T-helper 2 cell (primary cell): Measurements from ENCODE around the gene PTPN13.

ENCODE experiments used
- DNase-seq, 5 experiments: peaks; one replicate each; pipeline versions ENCODE4 v3.0.0 to v3.0.0-alpha.2; 2012 to 2022

The PTPN13 gene

DNA sequence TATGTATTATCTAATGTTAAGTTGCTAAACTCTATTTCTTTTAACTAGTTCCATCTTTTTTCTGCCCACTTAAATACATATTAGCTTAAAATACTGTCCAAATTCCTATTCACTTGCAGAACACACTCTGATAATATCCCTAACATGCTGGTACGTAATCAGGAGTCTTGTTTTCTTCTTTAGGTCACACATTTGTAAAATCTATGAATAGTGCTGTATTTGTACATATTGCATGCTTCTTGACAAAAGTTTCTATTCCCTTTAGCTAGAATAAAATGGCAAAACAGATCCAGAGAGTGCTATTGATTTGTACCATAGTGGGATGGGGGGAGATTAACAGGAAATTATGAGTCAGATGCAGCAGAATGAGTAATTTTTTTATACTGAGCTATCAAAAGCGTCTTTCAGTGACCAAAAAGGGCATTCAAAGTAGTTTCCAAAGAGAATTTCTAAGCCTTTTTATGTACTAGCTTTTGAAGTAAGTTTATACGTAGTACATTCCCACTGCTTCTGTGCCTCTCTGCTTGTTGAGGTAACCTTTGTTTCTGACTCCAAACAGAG is 126.5 kb downstream of the PTPN13 start:
- DNase-seq: peak in 1 of 5 experiments; percentile 4

DNA sequence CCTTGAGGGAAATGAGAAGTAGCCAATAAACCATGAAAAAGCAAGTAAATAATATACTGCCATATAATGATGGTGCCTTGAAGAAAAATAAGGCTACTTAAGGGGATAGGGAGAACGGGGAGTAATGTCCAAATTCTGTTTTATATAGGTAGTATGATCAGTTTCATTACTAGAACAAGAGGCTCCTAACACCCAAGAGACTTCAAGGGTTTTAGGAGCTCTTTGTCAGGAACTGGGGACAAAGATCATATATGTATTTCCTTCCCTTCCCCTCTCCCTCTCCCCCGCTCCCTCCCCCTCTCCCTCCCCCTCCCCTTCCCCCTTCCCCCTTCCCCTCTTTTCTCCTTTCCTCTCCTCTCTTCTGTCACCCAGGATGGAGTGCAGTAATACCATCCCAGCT is 127.3 kb downstream of the PTPN13 start:
- no peak for DNase-seq

GRCh38 chr4:86730310-86730709 is 136.2 kb downstream of the PTPN13 start:
- peak in 1 of 5 experiments; percentile 70 for DNase-seq

DNA sequence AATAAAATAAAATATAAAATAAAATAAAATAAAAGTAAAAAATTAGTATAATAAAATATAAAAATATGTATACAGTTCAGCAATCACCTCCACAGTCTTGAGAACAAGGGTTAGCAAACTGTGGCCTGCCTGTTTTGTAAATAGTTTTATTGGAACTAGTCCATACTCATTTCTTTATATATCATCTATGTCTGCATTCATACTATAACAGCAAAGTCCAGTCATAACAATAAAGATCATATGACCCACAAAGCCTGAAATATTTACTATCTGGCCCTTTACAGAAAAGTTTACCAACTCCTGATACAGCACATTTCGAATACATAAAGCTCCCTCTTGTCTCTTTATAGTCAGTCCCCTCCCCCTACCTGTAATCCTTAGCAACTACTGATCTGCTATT is 143.1 kb downstream of the PTPN13 start:
- DNase-seq: no peak

- DNase-seq: no peak
These were observed 147.7 kb downstream of the PTPN13 start for GRCh38 chr4:86741846-86742245.

DNA sequence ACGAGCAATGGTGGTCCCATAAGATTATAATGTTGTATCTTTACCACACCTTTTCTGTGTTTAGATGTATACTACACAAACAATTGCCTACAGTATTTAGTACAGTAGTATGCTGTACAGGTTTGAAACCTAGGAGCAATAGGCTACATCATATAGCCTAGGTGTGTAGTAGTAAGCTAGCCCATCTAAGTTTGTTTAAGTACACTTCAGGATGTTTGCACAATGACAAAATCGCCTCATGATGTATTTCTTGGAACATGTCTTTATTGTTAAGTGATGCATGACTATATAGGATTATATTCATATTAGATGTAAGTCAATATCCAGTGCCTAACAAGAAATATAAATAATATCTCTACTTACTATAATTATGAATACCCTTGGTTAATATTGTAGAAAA is 150.5 kb downstream of the PTPN13 start:
- no peak for DNase-seq

DNA sequence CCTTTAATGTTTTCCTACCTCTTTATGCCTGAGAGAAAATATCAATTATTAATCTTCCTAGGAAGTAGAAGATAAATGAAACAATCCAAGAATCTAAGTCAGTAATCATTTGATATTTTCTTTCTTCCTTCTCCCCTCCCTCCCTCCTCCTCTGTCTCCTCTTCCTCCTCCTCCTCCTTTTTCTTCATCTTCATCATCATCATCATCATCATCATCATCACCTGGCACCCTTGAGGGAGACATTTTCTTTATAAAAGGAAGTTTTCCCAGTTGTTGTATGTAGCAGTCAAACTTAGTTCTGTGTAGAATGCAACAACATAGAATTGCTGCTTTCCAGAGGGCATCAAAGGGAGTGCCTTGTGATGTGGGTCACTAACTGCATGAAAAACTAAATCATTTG is 155.0 kb downstream of the PTPN13 start:
- DNase-seq: no peak

DNA sequence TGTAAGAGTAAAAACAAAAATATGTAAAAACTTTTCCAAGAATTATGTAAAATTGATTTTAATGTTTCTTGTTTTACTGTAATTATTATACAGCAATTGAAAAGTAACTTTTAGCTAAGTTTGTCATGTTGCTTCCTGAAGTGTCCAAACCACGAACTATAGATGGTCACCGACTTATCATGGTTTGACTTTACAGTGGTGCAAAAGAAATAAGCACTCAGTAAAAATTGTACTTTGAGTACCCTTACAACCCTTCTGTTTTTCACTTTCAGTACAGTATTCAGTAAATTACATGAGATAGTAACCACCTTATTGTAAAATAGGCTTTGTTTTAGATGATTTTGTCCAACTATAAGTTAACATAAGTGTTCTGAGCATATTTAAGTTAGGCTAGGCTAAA is 161.3 kb downstream of the PTPN13 start:
- DNase-seq: peak in 1 of 5 experiments; percentile 38

DNA sequence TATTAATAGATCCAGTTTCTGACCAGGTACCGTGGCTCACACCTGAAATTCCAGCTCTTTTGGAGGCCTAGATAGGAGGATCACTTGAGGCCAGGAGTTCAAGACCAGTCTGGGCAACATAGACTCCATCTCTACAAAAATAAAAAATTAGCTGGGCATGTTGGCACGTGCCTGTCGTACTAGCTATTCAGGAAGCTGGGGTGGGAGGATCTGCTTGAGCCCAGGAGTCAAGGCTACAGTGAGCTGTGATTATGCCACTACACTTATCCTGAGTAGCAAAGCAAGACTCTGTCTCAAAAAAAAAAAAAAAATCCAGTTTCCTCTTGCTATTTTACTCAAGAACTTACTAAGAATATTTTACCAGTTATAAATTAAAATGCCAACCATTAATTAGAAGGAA is 163.4 kb downstream of the PTPN13 start:
- DNase-seq: no peak

DNA sequence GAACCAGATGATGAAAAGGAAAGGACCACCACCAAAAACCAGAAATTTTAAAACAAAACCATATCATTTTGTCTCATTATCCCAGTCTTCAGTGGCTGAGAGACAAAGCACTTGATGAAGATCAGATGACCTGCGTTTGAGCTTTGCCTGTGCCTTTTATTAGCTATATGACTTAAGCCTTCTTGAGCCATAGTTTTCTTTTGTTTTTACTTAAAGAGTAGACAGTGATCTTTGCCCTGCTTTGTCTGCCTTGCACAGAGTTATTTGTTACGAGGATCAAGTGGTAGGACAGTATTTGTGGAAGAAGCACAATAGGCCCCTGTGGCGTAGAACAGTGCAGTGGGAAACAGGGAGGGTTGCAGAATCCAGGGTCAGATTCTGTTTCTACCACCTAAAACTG is 165.2 kb downstream of the PTPN13 start:
- DNase-seq: no peak

GRCh38 chr4:86762649-86763048 is 168.5 kb downstream of the PTPN13 start:
- DNase-seq: no peak

DNA sequence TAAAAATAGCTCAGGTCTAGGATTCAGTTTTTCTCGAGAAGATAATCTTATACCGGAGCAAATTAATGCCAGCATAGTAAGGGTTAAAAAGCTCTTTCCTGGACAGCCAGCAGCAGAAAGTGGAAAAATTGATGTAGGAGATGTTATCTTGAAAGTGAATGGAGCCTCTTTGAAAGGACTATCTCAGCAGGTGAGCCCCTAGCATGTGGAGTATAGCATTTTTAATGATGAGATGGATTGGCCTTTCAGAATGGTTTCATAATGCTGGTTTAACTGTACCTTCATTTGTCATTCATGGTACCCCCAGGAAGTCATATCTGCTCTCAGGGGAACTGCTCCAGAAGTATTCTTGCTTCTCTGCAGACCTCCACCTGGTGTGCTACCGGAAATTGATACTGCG is 175.7 kb downstream of the PTPN13 start:
- no peak for DNase-seq

- DNase-seq: no peak
These were observed 177.0 kb downstream of the PTPN13 start for GRCh38 chr4:86771141-86771540.

DNA sequence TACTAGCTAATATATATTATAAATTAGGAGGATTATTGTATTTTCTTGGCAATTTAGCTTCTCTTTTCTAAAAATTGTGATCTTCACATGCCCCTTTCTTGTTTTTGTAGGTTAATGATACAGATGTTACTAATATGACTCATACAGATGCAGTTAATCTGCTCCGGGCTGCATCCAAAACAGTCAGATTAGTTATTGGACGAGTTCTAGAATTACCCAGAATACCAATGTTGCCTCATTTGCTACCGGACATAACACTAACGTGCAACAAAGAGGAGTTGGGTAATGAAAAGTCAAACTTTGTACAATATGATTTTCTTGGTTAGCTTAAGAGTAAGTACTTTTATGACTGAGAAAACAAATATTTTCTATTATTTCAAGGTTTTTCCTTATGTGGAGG is 180.9 kb downstream of the PTPN13 start:
- no peak for DNase-seq

- no peak for DNase-seq
These were observed 184.1 kb downstream of the PTPN13 start for GRCh38 chr4:86778175-86778574.

DNA sequence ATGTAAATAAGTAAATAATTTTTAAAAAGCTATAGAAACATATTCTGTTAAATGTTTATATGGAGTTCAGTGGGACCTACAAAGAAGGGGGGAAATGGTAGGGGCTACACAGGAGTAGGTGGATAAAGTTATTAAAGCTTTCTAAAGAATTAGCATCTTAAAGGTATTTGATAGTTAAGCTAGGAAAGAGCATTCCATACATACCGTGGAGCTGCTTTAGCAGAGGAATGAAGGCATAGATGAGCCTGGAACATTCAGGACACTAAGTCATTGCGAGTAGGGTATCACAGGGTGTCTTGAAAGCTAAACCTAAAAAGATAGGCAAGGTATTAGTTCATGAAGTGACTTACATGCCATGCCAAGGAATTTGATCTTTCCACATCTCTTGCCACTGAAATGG is 194.7 kb downstream of the PTPN13 start:
- no peak for DNase-seq

DNA sequence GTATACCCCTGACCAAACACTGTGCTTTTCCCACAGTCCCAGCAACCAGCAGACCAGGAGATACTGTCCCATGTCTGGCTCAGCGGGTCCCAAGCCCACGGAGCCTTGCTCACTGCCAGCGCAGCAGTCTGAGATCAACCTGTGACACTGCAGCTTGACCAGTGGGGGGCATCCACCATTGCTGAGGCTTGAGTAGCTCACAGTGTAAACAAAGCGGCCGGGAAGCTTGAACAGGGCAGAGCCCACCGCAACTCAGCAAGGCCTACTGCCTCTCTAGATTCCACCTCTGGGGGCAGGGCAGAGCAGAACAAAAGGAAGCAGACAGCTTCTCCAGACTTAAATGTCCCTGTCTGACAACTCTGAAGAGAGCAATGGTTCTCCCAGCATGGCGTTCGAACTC is 197.0 kb downstream of the PTPN13 start:
- DNase-seq: no peak

GRCh38 chr4:86809809-86810208 is 215.7 kb downstream of the PTPN13 start:
- no peak for DNase-seq

- DNase-seq: no peak
These were observed 216.7 kb downstream of the PTPN13 start for GRCh38 chr4:86810847-86811246.

DNA sequence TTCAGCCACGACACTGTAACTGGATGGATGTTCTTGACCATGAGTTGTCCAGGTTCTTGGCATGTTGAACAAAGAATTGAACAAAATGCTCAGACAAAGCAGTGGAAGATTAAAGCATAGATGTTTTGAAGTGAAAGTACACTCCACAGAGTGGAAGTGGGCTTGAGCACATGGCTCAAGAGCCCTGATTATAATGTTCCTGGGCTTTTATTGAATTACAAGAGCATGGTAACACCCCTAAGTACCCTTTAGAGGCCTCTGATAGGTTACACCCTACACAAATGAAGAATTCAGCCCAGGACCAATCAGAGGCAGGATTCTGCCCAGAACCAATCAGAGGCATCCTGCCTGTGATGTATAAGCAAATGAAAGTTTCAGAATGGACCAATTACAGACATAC is 221.5 kb downstream of the PTPN13 start:
- DNase-seq: no peak

- no peak for DNase-seq
These were observed 222.6 kb downstream of the PTPN13 start for GRCh38 chr4:86816501-86817273.

DNA sequence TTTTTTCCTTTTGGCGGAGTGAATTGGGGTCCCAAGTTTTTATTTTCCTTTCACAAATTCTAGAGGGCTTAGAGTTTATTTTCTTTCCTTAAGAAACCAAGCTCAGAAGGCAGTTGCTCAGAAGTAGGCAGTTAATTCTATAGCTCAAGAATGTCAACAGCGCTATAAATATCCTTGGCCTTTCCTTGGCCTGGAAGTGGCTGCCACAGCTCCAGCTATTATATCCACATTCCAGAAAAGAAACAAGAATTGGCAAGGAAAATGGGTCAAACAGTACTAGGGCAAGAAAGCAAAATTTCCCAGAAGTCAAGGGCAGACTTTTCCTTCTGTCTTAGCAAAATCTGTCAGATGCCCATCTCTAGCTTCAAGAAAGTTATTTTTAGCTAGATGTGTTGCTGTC is 224.1 kb downstream of the PTPN13 start:
- DNase-seq: no peak

- no peak for DNase-seq
These were observed 224.7 kb downstream of the PTPN13 start for GRCh38 chr4:86818841-86819240.

DNA sequence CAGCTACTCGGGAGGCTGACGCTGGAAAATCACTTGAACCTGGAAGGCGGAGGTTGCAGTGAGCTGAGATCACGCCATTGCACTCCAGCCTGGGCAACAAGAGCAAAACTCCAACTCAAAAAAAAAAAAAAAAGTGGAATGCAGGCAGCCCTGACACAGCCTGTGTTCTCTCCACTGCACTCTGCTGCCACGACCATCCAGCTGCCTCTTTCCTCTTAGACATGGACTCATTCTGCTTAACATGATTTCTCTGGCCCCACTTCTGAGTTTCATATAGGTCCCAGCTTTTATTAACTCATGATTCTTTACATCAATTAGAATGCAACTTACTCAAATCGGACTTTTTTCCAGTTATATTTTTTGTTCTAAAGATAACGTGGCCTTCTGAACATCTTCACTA is 225.4 kb downstream of the PTPN13 start:
- DNase-seq: no peak

DNA sequence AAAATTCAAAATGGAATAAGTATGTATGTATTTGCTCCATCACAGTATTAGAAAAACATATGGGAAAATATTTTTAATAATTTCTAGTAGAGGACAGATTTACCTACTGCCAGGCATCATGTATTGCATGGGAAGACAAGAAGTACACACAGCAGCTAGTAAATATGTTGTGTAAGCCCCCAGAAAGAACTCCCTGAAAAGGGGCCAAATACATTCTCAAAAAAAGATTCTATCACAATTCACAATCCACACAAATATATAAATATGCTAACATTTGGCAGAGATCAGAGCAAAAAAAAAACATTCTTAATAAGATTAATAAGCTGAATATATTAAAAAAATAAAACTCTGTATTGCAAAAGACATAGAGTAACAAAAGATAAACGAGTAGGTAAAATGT is 227.0 kb downstream of the PTPN13 start:
- DNase-seq: no peak
